GM21515 (cell line): Measurements from ENCODE around the gene ADARB2.

ENCODE experiments used
- ATAC-seq: cut with Tn5 transposase; IDR thresholded peaks from one replicate; pipeline ENCODE4 v1.9.1; 2021; ENCODE audit not compliant: unreplicated experiment

The ADARB2 gene

DNA sequence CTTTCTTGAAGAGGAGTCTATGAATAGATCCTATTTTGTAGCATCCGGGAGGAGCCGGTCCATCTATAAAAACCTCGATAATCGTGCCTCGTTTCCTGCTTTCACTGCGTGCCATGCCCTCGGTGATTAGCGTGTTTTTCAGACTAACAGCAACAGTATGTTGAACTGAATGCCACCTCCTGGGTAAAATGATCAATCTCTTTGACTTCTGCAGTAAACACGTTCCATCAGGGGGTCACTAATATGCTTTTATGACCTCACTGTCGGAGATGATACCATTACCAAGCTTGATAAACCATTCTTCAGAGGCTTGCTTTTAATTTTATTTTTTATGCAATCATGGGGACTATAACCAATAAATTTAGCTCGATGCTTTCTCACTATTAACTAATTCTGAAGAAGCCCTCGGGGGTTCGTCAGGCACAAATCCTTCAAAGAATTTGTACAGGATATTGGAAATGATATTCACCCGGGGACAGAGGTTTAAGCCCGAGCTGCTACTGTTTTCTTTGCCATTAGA is 228.3 kb downstream of the ADARB2 start:
- no peak for ATAC-seq

- ATAC-seq: no peak
Measured at GRCh38 chr10:1508096-1508495, 229.2 kb downstream of the ADARB2 start.

DNA sequence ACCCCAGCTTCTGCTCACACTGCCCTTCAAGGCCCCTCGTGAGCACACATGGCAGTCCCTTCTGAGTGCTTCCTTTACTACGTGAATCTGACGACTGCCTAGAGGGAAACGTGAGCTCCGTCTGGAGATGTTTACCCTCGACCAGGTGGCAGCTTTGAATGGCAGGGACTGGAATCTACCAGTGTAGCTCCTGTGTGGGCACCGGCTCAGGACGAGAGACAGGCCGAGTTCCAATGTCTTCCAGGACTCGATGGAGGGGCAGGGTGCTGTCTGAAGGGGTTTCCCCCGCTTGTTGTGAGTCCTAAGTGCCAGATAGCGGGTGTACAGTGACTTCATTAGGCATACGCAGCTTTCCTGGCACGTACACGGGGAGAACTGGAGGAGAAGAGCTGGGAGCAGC is 229.9 kb downstream of the ADARB2 start:
- no peak for ATAC-seq

DNA sequence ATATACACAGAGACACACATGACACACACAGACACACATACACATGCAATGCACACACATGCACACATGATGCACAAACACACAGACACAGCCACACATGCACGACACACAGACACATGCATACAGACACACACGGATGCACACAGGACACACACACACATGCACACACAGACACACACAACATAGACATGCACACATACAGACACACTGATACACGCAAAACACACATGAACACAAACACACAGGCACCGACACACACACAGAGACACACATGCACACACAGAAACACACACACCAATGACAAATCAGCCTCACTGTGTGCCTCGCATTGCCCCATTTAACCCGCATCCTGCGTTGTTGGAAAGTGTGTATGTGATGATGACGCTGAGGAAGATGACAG is 232.4 kb downstream of the ADARB2 start:
- ATAC-seq: no peak

DNA sequence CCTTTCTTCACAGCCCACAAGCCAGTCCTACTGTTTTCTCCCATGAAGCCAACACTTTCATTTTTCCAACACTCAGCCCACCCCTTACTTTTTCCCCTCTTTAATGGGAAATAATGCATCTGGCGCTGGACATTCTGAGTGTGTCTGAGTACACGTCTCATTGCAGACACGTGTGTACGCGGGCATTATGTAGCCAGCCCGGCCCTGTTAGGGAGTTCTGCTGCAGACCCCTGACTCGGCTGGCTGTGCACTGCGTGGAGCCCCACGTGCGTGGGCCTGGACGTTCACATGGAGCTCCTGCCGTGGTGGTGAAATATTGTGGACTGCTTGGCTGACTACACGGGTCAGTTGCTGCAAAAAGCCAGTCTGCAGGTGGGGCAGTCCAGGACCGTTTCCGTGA is 233.0 kb downstream of the ADARB2 start:
- ATAC-seq: no peak

GRCh38 chr10:1502451-1502850 is 234.9 kb downstream of the ADARB2 start:
- no peak for ATAC-seq

DNA sequence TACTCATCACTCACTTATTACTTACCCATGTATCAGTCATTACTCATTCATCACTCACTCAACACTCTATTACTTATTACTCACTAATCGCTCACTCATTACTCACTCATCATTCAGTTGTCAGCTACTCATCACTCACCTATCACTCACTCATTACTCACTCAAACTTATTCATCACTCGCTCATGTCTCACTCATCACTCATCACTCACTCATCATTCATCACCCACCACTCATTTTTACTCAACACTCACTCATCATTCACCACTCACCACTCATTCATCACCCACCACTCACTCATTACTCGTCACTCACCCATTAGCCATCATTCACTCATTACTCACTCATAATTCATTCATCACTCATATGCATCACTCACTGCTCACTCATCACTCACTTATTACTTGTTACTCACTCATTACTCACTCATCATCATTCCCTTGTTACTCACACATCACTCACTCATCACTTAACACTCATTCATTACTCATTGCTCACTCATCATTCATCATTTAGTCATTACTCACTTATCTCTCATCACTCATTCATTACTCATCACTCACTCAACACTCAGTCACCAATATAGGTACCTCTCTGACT is 237.9 kb downstream of the ADARB2 start:
- ATAC-seq: no peak

- ATAC-seq: no peak
Measured at GRCh38 chr10:1498746-1499358, 238.5 kb downstream of the ADARB2 start.

- ATAC-seq: no peak
Measured at GRCh38 chr10:1495915-1496517, 241.3 kb downstream of the ADARB2 start.

- ATAC-seq: no peak
Measured at GRCh38 chr10:1492641-1493040, 244.7 kb downstream of the ADARB2 start.

DNA sequence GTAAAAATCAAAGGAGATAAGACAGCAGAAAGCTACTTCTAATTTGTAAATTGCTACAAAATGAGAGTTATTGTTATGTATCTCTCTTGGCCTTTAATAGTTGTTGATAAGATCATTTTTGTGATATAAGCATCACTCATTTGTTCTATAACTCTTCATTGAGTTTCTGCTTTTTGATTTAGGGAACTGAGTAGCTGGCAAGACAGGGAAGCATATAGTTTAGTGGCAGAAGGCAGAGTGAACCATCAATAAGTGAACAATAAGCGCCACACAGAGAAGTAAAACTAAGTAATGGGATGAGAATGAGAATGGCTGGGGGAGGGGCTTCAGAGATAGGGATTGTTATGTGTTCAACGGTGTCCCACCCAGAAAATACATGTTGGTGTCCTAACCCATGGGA is 245.4 kb downstream of the ADARB2 start:
- ATAC-seq: no peak

DNA sequence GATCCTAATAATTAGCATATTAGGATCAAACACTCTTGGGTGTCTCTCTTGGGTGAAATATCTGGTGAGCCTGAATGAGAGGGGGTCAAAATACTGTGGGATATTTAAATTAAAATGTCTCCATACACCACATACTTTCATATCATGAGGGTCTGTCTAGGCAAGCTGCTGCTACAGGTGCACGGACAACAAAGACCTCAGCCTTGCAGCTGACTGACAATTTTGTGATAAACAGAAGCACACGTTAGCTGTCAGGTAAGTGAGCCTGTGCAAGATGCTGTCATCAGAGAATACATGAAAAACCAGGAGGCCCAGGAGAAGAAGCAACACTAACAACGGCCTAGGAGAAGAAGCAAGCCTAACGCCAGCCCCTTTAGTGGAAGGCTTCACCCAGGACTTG is 247.5 kb downstream of the ADARB2 start:
- ATAC-seq: no peak

GRCh38 chr10:1488970-1489548 is 248.3 kb downstream of the ADARB2 start:
- ATAC-seq: peak; percentile 98

DNA sequence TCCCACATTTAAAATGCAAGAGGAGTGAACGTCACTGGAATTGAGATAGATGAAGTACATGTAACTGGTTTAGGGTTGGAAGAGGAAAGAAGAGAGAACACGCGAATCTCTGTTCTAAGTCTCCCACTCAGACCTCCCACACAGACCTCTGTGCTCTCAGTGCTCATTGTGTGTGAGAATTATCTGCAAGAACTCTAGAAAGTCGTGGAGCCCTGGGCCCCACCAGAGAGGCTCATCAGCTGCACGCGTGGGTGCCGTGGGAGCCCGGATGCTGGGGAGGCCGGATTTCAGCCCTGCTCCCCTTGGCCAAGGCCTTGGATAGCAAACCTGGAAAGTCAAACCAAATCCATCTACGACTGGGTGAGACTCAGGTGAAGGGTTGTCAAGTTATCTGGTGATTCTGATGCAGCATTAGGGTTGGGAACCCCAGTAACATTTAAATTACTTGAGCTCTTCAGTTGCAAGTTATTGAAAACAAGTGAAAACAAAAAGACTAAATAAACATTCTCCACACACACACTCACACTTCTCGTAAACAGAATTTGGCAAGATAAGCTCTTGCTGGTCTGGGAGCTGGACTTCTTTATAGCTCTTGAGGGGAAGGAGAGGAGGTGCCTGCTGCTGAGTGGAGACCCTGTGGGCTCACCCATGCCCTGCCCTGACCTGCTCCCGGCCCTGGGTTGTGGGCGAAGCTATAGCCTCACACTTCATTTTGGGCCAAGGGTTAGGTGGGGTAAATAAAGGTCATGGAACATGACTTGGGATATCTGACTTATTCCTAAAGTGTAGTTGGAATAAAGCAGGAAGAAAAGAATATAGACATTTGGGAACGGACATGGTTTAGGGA is 250.3 kb downstream of the ADARB2 start:
- no peak for ATAC-seq

DNA sequence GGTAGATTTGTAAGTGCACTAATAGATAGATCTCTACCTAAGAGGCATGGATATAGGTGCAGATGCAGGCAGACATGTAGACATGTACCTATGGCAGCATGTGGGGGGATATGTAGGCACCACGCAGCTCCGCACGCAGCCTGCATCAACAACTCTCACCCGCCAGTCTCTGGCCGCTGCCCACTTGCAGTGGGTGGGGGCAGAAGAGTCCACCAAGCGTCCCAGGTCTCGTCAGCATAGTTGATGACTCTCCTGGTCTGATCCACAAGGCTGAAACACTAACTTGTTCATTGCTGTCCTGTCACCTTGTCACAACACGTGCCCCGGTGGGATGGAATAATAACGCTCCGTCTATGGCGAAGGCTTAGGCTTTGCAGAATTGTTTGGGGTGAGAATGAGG is 252.0 kb downstream of the ADARB2 start:
- no peak for ATAC-seq

- ATAC-seq: no peak
Measured at GRCh38 chr10:1483826-1484225, 253.5 kb downstream of the ADARB2 start.

GRCh38 chr10:1483246-1483645 is 254.1 kb downstream of the ADARB2 start:
- no peak for ATAC-seq

- no peak for ATAC-seq
Measured at GRCh38 chr10:1477578-1477977, 259.7 kb downstream of the ADARB2 start.

GRCh38 chr10:1476455-1476803 is 260.9 kb downstream of the ADARB2 start:
- ATAC-seq: no peak

- ATAC-seq: no peak
Measured at GRCh38 chr10:1475771-1476454, 261.4 kb downstream of the ADARB2 start.

GRCh38 chr10:1475098-1475591 is 262.2 kb downstream of the ADARB2 start:
- ATAC-seq: no peak
